ENCODE results near the gene LCN10.

LCN10 gene

GRCh38 chr9:136694872-136695247 is 47.9 kb downstream of the LCN10 start:
- no peak for DNase-seq (ENCODE audit: low read depth in 1 of 2, low spot score in 1 of 2)
- TF ChIP-seq POLR2AphosphoS5 (IDR thresholded peaks at IDR 0.05; ENCODE audit: low read depth) (no peak), SPI1 (IDR thresholded peaks at IDR 0.05; ENCODE audit: borderline replicate concordance, low read depth) (no peak), GABPA (IDR thresholded peaks at IDR 0.05; ENCODE audit: low read depth) (no peak), REST (IDR thresholded peaks at IDR 0.05; ENCODE audit: insufficient replicate concordance, low read depth) (no peak)
- TF ChIP-seq, protein P1, sequence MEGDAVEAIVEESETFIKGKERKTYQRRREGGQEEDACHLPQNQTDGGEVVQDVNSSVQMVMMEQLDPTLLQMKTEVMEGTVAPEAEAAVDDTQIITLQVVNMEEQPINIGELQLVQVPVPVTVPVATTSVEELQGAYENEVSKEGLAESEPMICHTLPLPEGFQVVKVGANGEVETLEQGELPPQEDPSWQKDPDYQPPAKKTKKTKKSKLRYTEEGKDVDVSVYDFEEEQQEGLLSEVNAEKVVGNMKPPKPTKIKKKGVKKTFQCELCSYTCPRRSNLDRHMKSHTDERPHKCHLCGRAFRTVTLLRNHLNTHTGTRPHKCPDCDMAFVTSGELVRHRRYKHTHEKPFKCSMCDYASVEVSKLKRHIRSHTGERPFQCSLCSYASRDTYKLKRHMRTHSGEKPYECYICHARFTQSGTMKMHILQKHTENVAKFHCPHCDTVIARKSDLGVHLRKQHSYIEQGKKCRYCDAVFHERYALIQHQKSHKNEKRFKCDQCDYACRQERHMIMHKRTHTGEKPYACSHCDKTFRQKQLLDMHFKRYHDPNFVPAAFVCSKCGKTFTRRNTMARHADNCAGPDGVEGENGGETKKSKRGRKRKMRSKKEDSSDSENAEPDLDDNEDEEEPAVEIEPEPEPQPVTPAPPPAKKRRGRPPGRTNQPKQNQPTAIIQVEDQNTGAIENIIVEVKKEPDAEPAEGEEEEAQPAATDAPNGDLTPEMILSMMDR (IDR thresholded peaks at IDR 0.05; ENCODE audit: insufficient read depth, low read length): no peak
- Histone ChIP-seq H3K27me3 (ENCODE audit: insufficient read depth, poor library complexity, severe bottlenecking) (no peaks in the 10 kb centered on the region), H3K4me3 (replicated peaks; ENCODE audit: insufficient read depth, low read length) (no peak overlapping the region), H3K27ac (replicated peaks) (no peak overlapping the region)

- peak in 1 of 2 experiments; percentile 58 for DNase-seq (ENCODE audit: low read depth in 1 of 2, low spot score in 1 of 2)
- Histone ChIP-seq H3K4me3 (replicated peaks; ENCODE audit: insufficient read depth, low read length) (no peak overlapping the region), H3K27ac (replicated peaks) (no peak overlapping the region)
Measured at GRCh38 chr9:136694163-136694871, 48.4 kb downstream of the LCN10 start.

DNA sequence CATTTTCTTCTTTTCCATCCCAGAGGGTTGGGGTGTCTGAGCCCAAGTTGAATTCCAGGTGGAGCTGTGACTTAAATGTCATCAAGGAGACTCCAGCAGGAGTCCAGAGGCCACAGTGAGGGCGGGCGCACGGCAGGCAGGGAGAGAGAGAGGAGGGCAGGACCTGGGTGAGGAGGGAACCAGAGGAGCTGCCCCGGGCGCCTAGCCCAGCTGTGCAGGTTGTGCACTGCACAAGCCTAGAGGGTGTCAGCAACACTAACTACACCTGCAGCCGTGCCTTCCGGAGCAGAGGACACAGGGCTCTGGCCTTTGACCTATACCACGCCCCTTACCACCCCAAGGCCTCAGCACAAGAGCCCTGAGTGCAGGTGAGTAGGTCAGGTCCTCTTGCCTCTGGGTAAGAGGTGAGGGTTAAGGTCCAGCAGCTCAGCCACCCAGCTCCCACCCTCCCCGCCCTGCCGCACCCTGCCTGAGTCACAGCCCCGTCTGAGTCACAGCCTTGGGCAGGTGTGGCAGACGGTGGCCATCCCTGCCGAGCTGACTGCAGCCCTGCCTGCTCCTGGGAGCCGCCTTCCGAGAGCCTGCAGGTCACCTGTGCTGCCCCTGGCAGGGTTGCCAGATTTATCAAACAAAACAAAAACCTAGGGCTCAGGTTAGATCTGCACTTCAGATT is 49.1 kb downstream of the LCN10 start:
- no peak for DNase-seq (ENCODE audit: low read depth in 1 of 2, low spot score in 1 of 2)
- H3K4me3 ChIP-seq (replicated peaks; ENCODE audit: insufficient read depth, low read length): no peak overlapping the region
- no peak overlapping the region for H3K27ac ChIP-seq (replicated peaks)

More at GRCh38 chr9:136694163-136694871, 48.4 kb downstream of the LCN10 start:
- TF ChIP-seq POLR2AphosphoS5 (IDR thresholded peaks at IDR 0.05; ENCODE audit: low read depth): no peak
- TF ChIP-seq, protein P1 (IDR thresholded peaks at IDR 0.05; ENCODE audit: insufficient read depth, low read length): peak; percentile 13
- H3K27me3 ChIP-seq (ENCODE audit: insufficient read depth, poor library complexity, severe bottlenecking): no peaks in the 10 kb centered on the region

More for the DNA sequence above, 49.1 kb downstream of the LCN10 start:
- H3K27me3 ChIP-seq (ENCODE audit: insufficient read depth, poor library complexity, severe bottlenecking): no peaks in the 10 kb centered on the region
- TF ChIP-seq SPI1 (IDR thresholded peaks at IDR 0.05; ENCODE audit: borderline replicate concordance, low read depth): no peak
- TF ChIP-seq REST (IDR thresholded peaks at IDR 0.05; ENCODE audit: insufficient replicate concordance, low read depth): no peak
- TF ChIP-seq GABPA (IDR thresholded peaks at IDR 0.05; ENCODE audit: low read depth): no peak
- no peak for TF ChIP-seq POLR2AphosphoS5 (IDR thresholded peaks at IDR 0.05; ENCODE audit: low read depth)
- TF ChIP-seq, protein P1 (IDR thresholded peaks at IDR 0.05; ENCODE audit: insufficient read depth, low read length): no peak
